Esophagus muscularis mucosa (tissue), 4 donors: ENCODE results near the gene DOCK4. TPM values are rescaled to one million over a fixed set of nuclear protein-coding genes. Genes with fewer than 3 reads are reported as not detected.

Experiments used
- DNase-seq: peaks from one replicate; pipeline ENCODE4 v3.0.0-alpha.2; 2017; ENCODE audit errors: extremely low spot score
- H3K27ac ChIP-seq, 4 donors: fragments of 200-600 bp; sonication (generic); replicated peaks in 1 of 4; 1 replicate in 3 of 4; 2 replicates in 1 of 4; pipeline ENCODE4 v1.5.1; 2016 to 2019; ENCODE audit warnings: mild to moderate bottlenecking in 1 of 4
- H3K27me3 ChIP-seq, 4 donors: fragments of 200-600 bp; sonication (generic); one replicate each; pipeline versions ENCODE4 v1.5.1 to v1.6.0; 2016 to 2019
- H3K36me3 ChIP-seq, 4 donors: fragments of 200-600 bp; sonication (generic); one replicate each; pipeline ENCODE4 v1.5.1; 2016 to 2019
- H3K4me1 ChIP-seq, 4 donors: fragments of 200-600 bp; sonication (generic); one replicate each; pipeline ENCODE4 v1.5.1; 2016 to 2019
- H3K4me3 ChIP-seq, 4 donors: fragments of 200-600 bp; sonication (generic); 1 replicate in 2 of 4; 2 replicates in 2 of 4; pipeline ENCODE4 v1.5.1; 2016 to 2019; ENCODE audit warnings: mild to moderate bottlenecking in 4 of 4, moderate library complexity in 1 of 4
- H3K9me3 ChIP-seq, 4 donors: fragments of 200-600 bp; sonication (generic); 1 replicate in 3 of 4; 2 replicates in 1 of 4; pipeline ENCODE4 v1.5.1; 2016 to 2019
- EP300 ChIP-seq: sonication (generic); formaldehyde crosslinking; IDR thresholded peaks from one replicate; pipeline ENCODE4 v1.6.1; 2017; ENCODE audit warnings: antibody characterized with exemption
- POLR2A ChIP-seq: fragments of 450-650 bp; IDR thresholded peaks from one replicate; pipeline ENCODE4 v1.6.1; 2017; ENCODE audit warnings: antibody characterized with exemption, moderate library complexity, mild to moderate bottlenecking, low read depth
- POLR2AphosphoS5 ChIP-seq, 2 donors: sonication (generic); formaldehyde crosslinking; IDR thresholded peaks; one replicate each; pipeline ENCODE4 v1.6.1; 2017; ENCODE audit warnings: antibody characterized with exemption in 2 of 2
- WGBS: methylation state at CpG from one replicate; pipeline ENCODE4 v1.1.5; 2018; 5-methylcytosine and 5-hydroxymethylcytosine counted together
- intact Hi-C: fragments of 100-400 bp; cut with DNase I; formaldehyde crosslinking; loops from one replicate; pipeline ENCODE4 v1.15.1; 2023
- total RNA-seq, 4 donors: library from RNA; depleted of rRNA; stranded (reverse); fragments of >200 nt; gene quantifications; one replicate each; pipeline versions ENCODE4 v1.1.0 to v1.2.1, GENCODE V29; 2016
- TF ChIP-seq, protein P1 (sequence below), 3 experiments: fragments of 200-600 bp in 2 of 3; fragments of 450-650 bp in 1 of 3; sonication (generic) in 2 of 3; IDR thresholded peaks; one replicate each; pipeline ENCODE4 v1.5.1; 2017 to 2019; ENCODE audit warnings: antibody characterized with exemption in 3 of 3, mild to moderate bottlenecking in 2 of 3, moderate library complexity in 1 of 3

Gene DOCK4
- total RNA-seq, 4 donors from 2014 or later = 14.0 to 25.3 (median 18.8) TPM

GRCh38 chr7:111887734-111888133, 318.5 kb downstream of the DOCK4 start:
- 71% methylated on average over 1 of the region's 1 CpG for WGBS
- DNase-seq = no peak
- Histone ChIP-seq H3K4me3 (no peak overlapping the region), H3K9me3 (no peaks in the 10 kb centered on the region), H3K36me3 (peaks cover 0 to 8% (median 0%) of the 10 kb centered on the region in 4 donors), H3K27me3 (no peaks in the 10 kb centered on the region), H3K27ac (no peak overlapping the region), H3K4me1 (no peaks in the 10 kb centered on the region)
- no peak for TF ChIP-seq POLR2A
- no peak for TF ChIP-seq POLR2AphosphoS5 (IDR thresholded peaks at IDR 0.05)
- TF ChIP-seq, protein P1, sequence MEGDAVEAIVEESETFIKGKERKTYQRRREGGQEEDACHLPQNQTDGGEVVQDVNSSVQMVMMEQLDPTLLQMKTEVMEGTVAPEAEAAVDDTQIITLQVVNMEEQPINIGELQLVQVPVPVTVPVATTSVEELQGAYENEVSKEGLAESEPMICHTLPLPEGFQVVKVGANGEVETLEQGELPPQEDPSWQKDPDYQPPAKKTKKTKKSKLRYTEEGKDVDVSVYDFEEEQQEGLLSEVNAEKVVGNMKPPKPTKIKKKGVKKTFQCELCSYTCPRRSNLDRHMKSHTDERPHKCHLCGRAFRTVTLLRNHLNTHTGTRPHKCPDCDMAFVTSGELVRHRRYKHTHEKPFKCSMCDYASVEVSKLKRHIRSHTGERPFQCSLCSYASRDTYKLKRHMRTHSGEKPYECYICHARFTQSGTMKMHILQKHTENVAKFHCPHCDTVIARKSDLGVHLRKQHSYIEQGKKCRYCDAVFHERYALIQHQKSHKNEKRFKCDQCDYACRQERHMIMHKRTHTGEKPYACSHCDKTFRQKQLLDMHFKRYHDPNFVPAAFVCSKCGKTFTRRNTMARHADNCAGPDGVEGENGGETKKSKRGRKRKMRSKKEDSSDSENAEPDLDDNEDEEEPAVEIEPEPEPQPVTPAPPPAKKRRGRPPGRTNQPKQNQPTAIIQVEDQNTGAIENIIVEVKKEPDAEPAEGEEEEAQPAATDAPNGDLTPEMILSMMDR (IDR thresholded peaks at IDR 0.05) = no peak
- no peak for TF ChIP-seq EP300
- intact Hi-C loops = no loop called here

DNA sequence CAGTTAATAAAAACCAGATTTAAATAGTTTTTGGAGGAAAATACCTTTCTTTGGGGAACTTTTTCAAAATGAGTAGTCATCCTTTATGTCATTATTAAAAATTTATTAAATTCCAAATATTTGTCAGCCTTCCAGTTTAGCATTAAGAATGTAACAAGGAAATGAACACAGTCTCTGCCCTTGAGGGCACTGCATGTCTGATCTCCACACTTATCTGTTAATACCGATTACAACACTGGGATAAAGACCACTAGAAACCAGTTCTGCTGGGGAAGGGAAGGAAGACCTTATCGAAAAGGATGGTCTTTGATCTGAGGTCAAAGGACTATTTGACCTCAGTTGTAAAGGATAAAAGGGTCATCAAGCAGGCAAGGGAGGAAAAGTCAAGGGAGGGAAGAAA, 320.0 kb downstream of the DOCK4 start:
- H3K36me3 ChIP-seq = peaks cover 0 to 8% (median 0%) of the 10 kb centered on the region in 4 donors
- no peaks in the 10 kb centered on the region for H3K27me3 ChIP-seq
- no peak for DNase-seq
- intact Hi-C loops = no loop called here
- no peaks in the 10 kb centered on the region for H3K4me1 ChIP-seq
- H3K9me3 ChIP-seq = no peaks in the 10 kb centered on the region
- no peak for TF ChIP-seq EP300
- TF ChIP-seq, protein P1 (IDR thresholded peaks at IDR 0.05) = no peak
- no peak for TF ChIP-seq POLR2A
- no peak for TF ChIP-seq POLR2AphosphoS5 (IDR thresholded peaks at IDR 0.05)
- H3K27ac ChIP-seq = no peak overlapping the region
- H3K4me3 ChIP-seq = no peak overlapping the region
- WGBS = 82% methylated on average over 2 of the region's 2 CpGs

DNA sequence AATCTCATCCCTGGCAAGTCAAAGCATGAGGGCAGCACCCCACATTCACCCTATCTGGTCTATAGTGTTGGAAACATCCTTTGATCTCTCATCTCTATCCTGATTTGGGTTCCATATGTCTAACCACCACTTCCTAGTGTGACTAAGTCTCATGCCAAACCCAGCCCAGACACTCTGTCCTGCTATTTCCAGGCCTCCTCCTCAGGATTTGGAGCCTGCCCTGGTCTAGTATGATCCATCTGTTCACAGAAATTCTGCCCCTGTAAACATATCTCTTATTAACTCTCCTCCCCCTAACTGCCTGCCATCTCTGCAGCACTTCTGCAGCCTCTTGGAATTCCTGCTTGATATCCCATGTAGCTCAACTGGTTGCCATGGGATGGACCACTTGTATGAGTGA, 323.0 kb downstream of the DOCK4 start:
- Histone ChIP-seq H3K27ac (no peak overlapping the region), H3K9me3 (peaks cover 0 to 7% (median 2%) of the 10 kb centered on the region in 4 donors), H3K27me3 (no peaks in the 10 kb centered on the region), H3K4me1 (no peaks in the 10 kb centered on the region), H3K4me3 (no peak overlapping the region), H3K36me3 (peaks cover 0 to 8% (median 4%) of the 10 kb centered on the region in 4 donors)
- TF ChIP-seq, protein P1 (IDR thresholded peaks at IDR 0.05) = no peak
- TF ChIP-seq POLR2AphosphoS5 (IDR thresholded peaks at IDR 0.05) (no peak), POLR2A (no peak), EP300 (no peak)
- intact Hi-C loops = no loop called here
- no peak for DNase-seq

DNA sequence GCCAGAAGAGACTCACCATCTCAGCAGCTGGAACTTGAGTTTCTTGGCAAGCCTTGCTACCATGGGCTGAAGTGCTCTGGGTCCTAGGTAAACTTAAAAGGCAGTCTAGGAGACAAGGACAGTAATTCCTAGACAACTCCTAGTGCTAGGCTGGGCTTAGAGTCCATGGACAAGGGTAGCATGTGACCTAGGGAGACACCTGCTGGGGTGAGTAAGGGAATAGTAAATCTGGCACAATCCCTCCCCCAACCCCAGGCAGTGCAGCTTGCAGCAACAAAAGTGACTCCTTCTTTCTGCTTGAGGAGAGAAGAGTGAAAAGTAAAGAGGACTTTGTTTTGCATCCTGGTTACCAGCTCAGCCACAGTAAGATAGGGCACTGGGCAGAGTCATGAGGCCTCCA, 327.4 kb downstream of the DOCK4 start:
- intact Hi-C loops = no loop called here
- peaks cover 4 to 6% (median 6%) of the 10 kb centered on the region in 4 donors for H3K4me1 ChIP-seq
- H3K4me3 ChIP-seq = no peak overlapping the region
- H3K9me3 ChIP-seq = peaks cover 0 to 7% (median 2%) of the 10 kb centered on the region in 4 donors
- H3K27me3 ChIP-seq = no peaks in the 10 kb centered on the region
- no peak overlapping the region for H3K27ac ChIP-seq
- peaks cover 0 to 8% (median 0%) of the 10 kb centered on the region in 4 donors for H3K36me3 ChIP-seq
- TF ChIP-seq EP300 (no peak), POLR2A (no peak), POLR2AphosphoS5 (IDR thresholded peaks at IDR 0.05) (no peak)
- TF ChIP-seq, protein P1 (IDR thresholded peaks at IDR 0.05) = no peak
- DNase-seq = no peak

GRCh38 chr7:111877931-111878330, 328.3 kb downstream of the DOCK4 start:
- H3K27me3 ChIP-seq = no peaks in the 10 kb centered on the region
- intact Hi-C loops = no loop called here

More at GRCh38 chr7:111877931-111878330, 328.3 kb downstream of the DOCK4 start:
- no peak for DNase-seq
- Histone ChIP-seq H3K4me1 (peaks cover 6 to 13% (median 8%) of the 10 kb centered on the region in 4 donors), H3K4me3 (no peak overlapping the region), H3K27ac (no peak overlapping the region), H3K36me3 (peaks cover 0 to 8% (median 0%) of the 10 kb centered on the region in 4 donors), H3K9me3 (peaks cover 0 to 7% (median 2%) of the 10 kb centered on the region in 4 donors)
- TF ChIP-seq POLR2A (no peak), EP300 (no peak)
- TF ChIP-seq, protein P1 (IDR thresholded peaks at IDR 0.05) = no peak
- 91% methylated on average over 4 of the region's 4 CpGs for WGBS
